ENCODE data around the gene C12orf76. TPM values are rescaled to one million over a fixed set of nuclear protein-coding genes. Genes with fewer than 3 reads are reported as not detected.

Gene C12orf76
- total and polyA plus RNA-seq, 2 experiments from 2014 or later: 14.3 to 14.5 TPM

- Histone ChIP-seq H3K4me2 (no peak overlapping the region), H4K20me1 (replicated peaks; ENCODE audit: insufficient read depth) (peaks cover 5% of the 10 kb centered on the region; the same call in 1 of the 2 replicates), H3K4me1 (ENCODE audit: insufficient read depth) (no peaks in the 10 kb centered on the region), H2AFZ (no peak overlapping the region), H3K27me3 (ENCODE audit: insufficient read depth) (no peaks in the 10 kb centered on the region), H3K9me2 (ENCODE audit: insufficient read depth) (no peaks in the 10 kb centered on the region), H3K36me3 (ENCODE audit: insufficient read depth) (no peaks in the 10 kb centered on the region; the same call in 1 of the 2 replicates), H3K27ac (ENCODE audit: low read depth) (no peak overlapping the region), H3F3A (replicated peaks; ENCODE audit: low read depth) (no peaks in the 10 kb centered on the region), H3K4me3 (no peak overlapping the region), H3K79me2 (replicated peaks; ENCODE audit: insufficient read depth) (peaks cover 7% of the 10 kb centered on the region; the same call in 1 of the 2 replicates)
- Mint-ChIP-seq H3K27ac (no peak overlapping the region; the same call in 1 of the 2 replicates), H3K27me3 (ENCODE audit: insufficient read depth, low read depth, poor library complexity) (no peaks in the 10 kb centered on the region), H3K9me3 (no peaks in the 10 kb centered on the region), H3K4me3 (no peak overlapping the region), H3K4me1 (no peaks in the 10 kb centered on the region), H3K36me3 (ENCODE audit: low read depth) (peaks cover 3% of the 10 kb centered on the region; the same call in 1 of the 3 replicates)
- ATAC-seq (no peak), DNase-seq (ENCODE audit: low spot score) (no peak)
- no peak for TF ChIP-seq NANOG (IDR thresholded peaks at IDR 0.05; ENCODE audit: borderline replicate concordance)
- TF ChIP-seq ZNF331 (CRISPR knock-in tag; IDR thresholded peaks at IDR 0.05; ENCODE audit: low read depth): no peak
- TF ChIP-seq STAT1 (IDR thresholded peaks at IDR 0.05; ENCODE audit: unreplicated experiment): no peak
- TF ChIP-seq POLR2AphosphoS5 (IDR thresholded peaks at IDR 0.05; ENCODE audit: low read depth): no peak
- TF ChIP-seq CTCF (conservative IDR thresholded peaks at IDR 0.05; ENCODE audit: low read depth in 2 of 2): no peak
- TF ChIP-seq EZH2 (IDR thresholded peaks at IDR 0.05; ENCODE audit: low read depth, unreplicated experiment): no peak
- TF ChIP-seq ZNF462 (CRISPR knock-in tag; IDR thresholded peaks at IDR 0.05): no peak
- TF ChIP-seq ZNF114 (CRISPR knock-in tag; IDR thresholded peaks at IDR 0.05): no peak
- TF ChIP-seq ETS1 (IDR thresholded peaks at IDR 0.05): no peak
Measured at GRCh38 chr12:110012659-110013058, 35.7 kb downstream of the C12orf76 start.

All from GM23338 (cell line).